HG03196 (cell line): ENCODE measurements around the gene L3MBTL3.

Source experiments
- ATAC-seq: cut with Tn5 transposase; IDR thresholded peaks from one replicate; pipeline ENCODE4 v1.9.1; 2021; ENCODE audit not compliant: unreplicated experiment

The L3MBTL3 gene

GRCh38 chr6:130026859-130027258, 8.5 kb downstream of the L3MBTL3 start:
- ATAC-seq: no peak

GRCh38 chr6:130027948-130028347, 9.6 kb downstream of the L3MBTL3 start:
- ATAC-seq: peak; percentile 89

GRCh38 chr6:130029163-130029562, 10.8 kb downstream of the L3MBTL3 start:
- no peak for ATAC-seq

GRCh38 chr6:130032758-130033340, 14.5 kb downstream of the L3MBTL3 start:
- no peak for ATAC-seq

DNA sequence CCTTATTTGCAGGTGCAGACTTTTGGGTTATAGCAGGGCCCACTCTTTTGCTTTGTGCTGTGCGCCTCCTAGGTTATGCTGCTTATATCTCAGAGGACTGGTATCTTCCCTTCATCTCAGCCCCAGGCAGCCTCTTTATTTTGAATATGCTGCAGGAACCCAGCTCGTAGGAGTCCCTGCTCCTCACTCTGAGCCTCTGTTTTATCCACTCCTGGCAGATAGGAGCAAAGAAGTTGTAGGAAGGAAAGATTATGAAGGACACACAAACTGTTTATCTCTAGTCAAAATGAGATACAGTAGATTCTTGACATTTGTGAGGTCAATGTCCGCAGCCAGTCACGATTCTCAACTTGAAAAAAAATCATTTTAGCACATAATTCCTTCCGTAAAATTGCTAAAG, 15.6 kb downstream of the L3MBTL3 start:
- no peak for ATAC-seq

DNA sequence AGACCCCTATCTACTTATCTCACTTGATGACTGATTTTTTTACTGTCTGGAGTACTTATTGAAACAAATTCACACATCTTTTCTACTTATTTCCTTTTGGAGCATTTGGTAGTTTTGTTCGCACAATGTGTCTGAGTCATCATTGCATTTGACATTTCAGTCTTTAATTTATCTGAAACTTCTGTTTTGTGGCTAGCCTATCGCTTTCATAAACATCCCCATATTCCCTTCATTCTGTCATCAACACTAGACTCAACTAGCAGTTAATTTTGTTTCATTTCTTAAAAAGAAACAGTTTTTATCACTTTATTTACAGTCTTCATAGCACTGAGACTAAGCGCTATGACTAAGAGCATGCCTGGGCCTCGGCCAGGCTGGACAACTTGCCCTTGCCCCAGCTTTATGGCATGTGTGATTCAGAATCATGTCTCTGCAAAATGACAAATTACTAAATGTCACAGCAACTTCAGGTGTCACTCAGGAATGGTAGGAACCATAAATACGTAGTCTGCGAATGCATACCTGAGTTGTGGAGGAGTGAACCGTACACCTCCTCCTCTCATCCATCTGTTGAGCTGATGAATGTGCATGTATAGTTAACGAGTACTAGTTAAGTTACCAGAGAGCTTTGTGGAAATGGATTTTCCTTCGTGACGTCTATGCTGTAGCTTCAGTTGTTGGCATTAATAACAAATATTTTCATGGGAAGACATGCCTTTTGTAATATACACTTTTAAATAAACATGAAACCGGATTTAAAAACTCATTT, 16.2 kb downstream of the L3MBTL3 start:
- no peak for ATAC-seq

GRCh38 chr6:130035211-130035610, 16.8 kb downstream of the L3MBTL3 start:
- no peak for ATAC-seq

- ATAC-seq: no peak
Measured at GRCh38 chr6:130037207-130037811, 18.9 kb downstream of the L3MBTL3 start.

GRCh38 chr6:130041594-130041993, 23.2 kb downstream of the L3MBTL3 start:
- no peak for ATAC-seq

GRCh38 chr6:130043344-130043743, 25.0 kb downstream of the L3MBTL3 start:
- ATAC-seq: no peak

- ATAC-seq: no peak
Measured at GRCh38 chr6:130045622-130046021, 27.2 kb downstream of the L3MBTL3 start.

DNA sequence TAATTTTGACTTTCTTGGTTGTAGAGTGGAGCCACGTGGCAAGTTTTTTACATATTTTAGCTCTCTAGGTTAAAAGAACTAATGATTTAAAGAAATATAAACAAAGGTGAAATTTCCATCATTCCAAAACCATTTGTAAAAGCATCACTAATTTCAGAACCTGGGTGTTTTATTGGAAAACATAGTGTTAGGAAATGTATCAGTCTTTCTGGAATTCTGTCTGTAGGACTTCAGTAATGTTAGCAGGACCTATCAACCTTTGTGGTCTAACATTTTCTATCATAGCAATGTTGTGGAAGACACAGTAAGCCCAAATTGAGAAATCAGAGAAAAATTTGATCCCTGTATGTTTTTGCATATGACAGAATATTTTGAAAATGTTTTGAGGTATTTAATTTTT, 28.3 kb downstream of the L3MBTL3 start:
- ATAC-seq: no peak

DNA sequence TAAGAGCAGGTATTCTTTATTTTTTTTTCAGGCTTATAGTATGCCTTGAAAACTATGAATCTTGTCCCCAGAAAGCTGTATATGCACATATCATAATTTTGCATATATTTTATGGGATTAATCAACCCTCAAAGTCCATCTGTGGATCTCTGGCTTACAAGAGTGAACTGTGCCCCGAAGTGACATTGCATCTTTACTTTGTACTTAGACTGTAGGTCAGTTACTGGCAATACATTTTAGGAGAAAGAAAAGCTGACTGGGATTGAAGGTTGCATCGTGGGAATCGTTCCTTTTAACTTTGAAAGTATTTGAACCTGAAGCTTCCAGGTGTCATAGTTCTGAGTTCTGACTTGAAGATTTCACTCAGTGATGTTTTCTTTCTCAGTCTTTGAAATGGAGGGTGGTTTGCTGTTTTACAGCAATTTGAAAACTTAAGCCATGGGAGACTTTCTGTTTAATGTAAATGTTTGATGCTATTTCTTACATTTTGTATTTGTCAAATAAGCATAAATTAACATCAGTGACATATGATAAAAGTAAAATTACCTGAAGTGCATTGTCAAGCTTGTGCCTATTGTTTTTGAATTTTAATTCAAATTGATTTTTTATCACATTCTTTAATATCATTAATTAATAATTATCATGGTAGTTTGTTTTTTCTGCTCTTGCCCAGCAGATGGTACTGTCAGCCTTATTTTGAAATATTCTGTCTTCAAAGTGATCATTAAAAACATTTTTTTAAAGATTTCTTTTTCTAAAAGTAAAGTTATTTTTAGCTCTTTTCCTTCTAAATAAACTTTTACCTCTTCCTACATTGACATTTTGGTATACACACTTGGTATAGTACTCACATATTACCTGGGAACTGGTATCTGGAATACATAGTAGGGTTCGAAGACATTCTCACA, 29.0 kb downstream of the L3MBTL3 start:
- no peak for ATAC-seq

- no peak for ATAC-seq
Measured at GRCh38 chr6:130050230-130050629, 31.8 kb downstream of the L3MBTL3 start.

GRCh38 chr6:130054725-130055124, 36.3 kb downstream of the L3MBTL3 start:
- no peak for ATAC-seq

DNA sequence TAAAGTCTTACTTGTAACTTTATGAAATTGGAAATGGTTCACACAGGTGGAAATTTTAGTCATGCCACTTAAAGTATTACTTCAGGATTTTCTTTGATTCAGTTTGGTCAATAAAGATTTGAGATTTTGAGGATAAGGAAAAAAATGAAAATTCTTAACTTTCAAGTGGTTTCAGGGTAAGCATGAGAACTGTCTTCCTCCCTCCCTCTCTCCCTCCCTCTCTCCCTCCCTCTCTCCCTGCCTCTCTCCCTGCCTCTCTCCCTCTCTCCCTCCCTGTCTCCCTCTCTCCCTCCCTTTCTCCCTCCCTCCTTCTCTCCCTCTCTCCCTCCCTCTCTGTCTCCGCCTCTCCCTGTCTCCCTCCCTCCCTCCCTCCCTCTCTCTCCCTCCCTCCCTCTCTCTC, 36.9 kb downstream of the L3MBTL3 start:
- ATAC-seq: no peak

DNA sequence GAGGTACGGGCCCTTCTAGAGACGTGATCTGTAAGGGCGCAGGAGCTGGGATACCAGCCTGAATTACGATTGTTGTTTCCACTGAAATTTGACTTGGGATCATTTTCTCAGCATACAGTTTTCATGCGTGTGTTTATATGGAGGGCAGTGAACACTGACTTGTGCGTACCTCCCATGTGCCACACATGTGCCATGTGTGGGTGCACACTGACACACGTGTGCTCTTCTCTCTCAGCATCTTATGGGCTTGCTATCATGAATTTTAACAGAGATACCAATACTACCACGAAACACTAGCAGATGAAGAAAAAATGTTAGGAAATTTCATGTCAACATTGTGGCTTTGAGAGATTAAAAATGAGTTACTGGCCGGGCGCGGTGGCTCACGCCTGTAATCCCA, 39.1 kb downstream of the L3MBTL3 start:
- ATAC-seq: no peak

- no peak for ATAC-seq
Measured at GRCh38 chr6:130063806-130064205, 45.4 kb downstream of the L3MBTL3 start.

DNA sequence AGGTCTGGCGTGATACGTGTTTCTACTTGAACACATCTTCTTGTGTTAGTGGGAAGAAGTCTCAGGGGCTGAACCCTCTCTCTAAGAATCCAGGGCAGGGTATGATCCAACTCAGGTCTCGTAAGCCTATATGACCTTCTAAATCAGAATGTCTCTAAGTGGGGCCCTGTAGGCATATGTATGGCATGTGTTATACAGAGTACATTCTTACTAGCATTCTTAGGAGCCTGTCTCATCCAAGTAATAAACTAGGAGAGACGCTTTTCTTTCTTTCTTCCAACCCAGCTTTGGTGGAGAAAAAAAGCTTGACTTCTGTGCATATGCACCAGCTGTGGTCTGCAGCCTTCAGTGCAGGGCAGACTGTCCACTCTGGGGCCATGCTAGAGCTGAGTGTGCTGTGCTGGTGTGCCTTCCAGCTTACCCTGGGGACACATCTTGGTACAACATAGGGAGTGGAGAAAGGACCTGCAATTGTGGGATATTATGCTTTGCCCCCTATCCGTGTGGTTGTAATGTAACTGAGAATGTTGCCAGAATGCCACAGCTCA, 47.3 kb downstream of the L3MBTL3 start:
- no peak for ATAC-seq

DNA sequence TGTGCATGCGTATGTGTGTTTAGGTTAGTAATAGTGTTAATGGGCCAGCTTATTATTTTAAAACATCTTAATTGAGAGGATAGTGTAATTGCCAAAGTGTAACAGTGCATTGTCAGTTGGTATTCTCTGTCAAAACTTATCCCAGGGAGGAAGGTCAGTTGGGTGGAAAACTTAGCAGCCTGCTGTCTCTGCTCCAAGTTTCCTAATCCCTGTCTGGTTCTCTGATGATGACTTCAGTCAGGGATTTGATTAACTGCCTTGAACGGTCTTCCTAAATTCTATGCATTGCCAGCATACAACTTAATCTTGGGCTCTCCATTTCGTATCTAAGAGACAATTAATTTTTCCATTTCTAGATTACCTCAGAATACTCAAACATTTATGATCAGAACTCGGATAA, 51.1 kb downstream of the L3MBTL3 start:
- ATAC-seq: no peak

DNA sequence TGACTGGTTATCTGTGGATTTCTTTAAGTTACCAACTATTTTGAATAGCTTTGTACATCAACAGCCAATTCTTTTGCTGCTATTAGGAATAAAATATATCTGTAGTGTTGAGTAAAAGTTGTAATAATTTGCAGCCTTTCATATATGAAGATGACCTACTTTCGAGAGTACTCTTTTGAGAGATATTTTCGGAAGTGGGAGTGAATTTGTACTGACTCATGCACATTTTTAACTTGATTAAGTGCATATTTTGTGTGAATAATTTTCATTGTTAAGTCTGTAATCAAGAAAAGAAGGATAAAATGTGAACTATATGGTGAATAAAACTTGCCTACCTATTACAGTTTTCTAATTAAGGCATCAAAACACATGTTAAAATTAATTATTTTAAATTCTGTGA, 51.9 kb downstream of the L3MBTL3 start:
- ATAC-seq: no peak
